HEK293T (cell line): ENCODE results near the gene POU2AF3.

ENCODE experiments used
- FOXA1 ChIP-seq: fragments of 450-650 bp; IDR thresholded peaks from 2 replicates; pipeline ENCODE4 v1.6.1; 2016; ENCODE audit warnings: mild to moderate bottlenecking
- SUZ12 ChIP-seq: fragments of 450-650 bp; IDR thresholded peaks from 2 replicates; pipeline ENCODE4 v1.6.1; 2016; ENCODE audit warnings: mild to moderate bottlenecking

DNA sequence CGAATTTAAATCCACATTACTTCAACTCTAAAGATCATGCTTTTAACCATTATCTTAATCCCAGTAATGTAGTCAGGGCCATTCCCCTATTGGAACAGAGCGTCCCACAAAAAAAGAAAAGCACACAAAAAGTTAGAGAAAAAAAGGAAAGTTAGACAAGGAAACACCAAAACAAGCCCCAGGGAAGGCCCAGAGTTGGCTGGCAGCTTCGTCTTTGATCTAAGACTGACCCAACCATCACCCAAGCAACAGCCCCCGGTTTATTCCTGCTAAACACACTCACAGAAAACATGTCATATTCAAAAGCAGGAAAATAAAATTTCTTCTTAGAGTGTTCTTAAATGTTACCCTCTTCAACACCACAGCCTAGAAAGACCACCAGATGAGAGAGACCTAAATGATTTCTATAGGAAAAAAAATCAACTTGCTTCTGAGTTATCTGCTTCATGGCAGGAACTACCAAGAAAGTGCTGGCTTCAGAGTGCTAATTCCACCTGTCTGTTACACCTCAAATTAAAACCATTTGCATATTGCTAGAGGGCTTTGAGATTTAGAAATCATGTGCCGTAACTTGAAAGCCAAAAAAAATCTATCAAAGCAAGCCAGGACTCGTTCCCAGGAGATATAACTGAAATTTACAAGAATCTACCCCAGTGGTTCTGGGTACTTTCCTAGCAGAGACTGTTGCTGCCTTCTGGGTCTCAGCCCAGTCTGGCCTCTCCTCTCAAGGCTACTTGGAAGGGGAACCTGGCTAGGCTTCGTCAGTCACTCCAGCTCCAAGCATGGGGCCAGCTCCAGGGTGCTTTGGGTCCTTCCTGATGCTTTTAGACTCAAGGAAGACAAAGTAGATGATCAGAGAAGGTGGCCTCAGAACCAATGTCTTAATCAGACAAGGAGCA, 31.2 kb downstream of the POU2AF3 start:
- no peak for TF ChIP-seq FOXA1
- no peak for TF ChIP-seq SUZ12
